Hair follicular keratinocyte (primary cell): Measurements from ENCODE around the gene SFMBT2. TPM values are rescaled to one million over a fixed set of nuclear protein-coding genes. Genes with fewer than 3 reads are reported as not detected.

Experiments
- total RNA-seq: library from RNA; depleted of rRNA; stranded (reverse); fragments of >200 nt; gene quantifications from 2 replicates; pipeline ENCODE4 v1.2.3, GENCODE V29; 2015

Gene SFMBT2
- total RNA-seq, result not detected in 2 replicates

DNA sequence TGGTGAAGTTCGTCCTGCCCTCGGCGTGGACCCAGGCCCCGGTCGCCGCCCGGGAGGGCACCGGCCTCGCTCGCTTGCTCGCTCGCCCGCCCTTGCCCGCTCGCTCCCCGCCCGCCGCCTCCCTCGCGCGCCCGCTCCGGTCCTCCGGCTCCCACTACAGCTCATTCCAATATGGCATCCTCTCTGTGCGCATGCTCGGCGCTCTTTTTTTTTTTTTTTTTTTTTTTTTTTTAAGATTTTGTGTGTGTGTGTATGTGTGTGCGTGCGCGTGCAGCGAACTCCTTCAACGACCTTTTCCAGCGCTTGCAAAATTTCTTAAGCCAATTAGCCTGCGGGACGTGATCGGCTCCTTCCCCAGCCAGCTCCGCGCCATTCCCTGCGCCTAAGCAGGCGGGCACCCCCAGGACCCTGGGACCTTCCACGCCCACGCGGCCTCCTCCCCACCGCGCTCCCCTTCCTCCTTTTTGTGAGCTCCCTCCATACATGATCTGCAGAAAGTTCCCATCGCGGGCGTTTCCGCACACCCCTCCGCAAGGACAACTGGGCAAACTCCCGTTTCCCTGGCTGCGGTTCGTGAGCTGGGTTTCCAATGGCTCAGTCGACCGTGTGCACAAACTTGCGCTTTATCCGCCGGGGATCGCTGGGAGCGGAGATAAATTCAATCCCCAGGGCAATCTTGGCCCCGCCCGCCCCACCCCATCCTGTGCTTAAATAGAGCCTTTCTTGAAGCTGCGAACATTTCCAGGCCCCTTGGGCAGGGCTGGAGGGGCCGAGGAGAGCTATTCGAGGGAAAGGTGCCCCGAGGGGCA is at the start of gene SFMBT2:
TSS of gene SFMBT2 (minus strand) at position 173 of the 809 bp plus-strand sequence. CDS start 29,136 bp downstream, outside the sequence.

